Adipocyte (in vitro differentiated cells): ENCODE data around the gene AOPEP.

Experiments used
- DNase-seq: peaks from one replicate; pipeline ENCODE4 v3.0.0-alpha.2; 2015; ENCODE audit warnings: low read depth
- H3K27me3 ChIP-seq: replicated peaks from 2 replicates; pipeline ENCODE4 v1.7.0; 2013; ENCODE audit warnings: mild to moderate bottlenecking, low read length, moderate library complexity; ENCODE audit not compliant: control insufficient read depth, insufficient read depth
- H3K36me3 ChIP-seq: 2 replicates; pipeline ENCODE4 v1.7.0; 2013; ENCODE audit warnings: low read length, mild to moderate bottlenecking, moderate library complexity; ENCODE audit not compliant: control insufficient read depth, insufficient read depth, severe bottlenecking
- H3K4me1 ChIP-seq: 2 replicates; pipeline ENCODE4 v1.7.0; 2013; ENCODE audit warnings: mild to moderate bottlenecking, low read length, moderate library complexity; ENCODE audit not compliant: control insufficient read depth, insufficient read depth
- H3K4me3 ChIP-seq: 2 replicates; pipeline ENCODE4 v1.7.0; 2013; ENCODE audit warnings: mild to moderate bottlenecking, low read length, moderate library complexity
- H3K9ac ChIP-seq: 2 replicates; pipeline ENCODE4 v1.7.0; 2013; ENCODE audit warnings: mild to moderate bottlenecking, low read length, moderate library complexity
- H3K9me3 ChIP-seq: 2 replicates; pipeline ENCODE4 v1.7.0; 2013; ENCODE audit warnings: mild to moderate bottlenecking, low read length, moderate library complexity; ENCODE audit not compliant: control insufficient read depth

Gene AOPEP

GRCh38 chr9:95029720-95030119, 303.2 kb downstream of the AOPEP start:
- no peak overlapping the region for H3K9ac ChIP-seq
- H3K36me3 ChIP-seq = peaks cover 21% of the 10 kb centered on the region
- no peaks in the 10 kb centered on the region for H3K9me3 ChIP-seq
- no peak overlapping the region for H3K4me3 ChIP-seq
- peak; percentile 65 for DNase-seq
- peaks cover 25% of the 10 kb centered on the region for H3K4me1 ChIP-seq
- H3K27me3 ChIP-seq = no peaks in the 10 kb centered on the region

- peaks cover 19% of the 10 kb centered on the region for H3K4me1 ChIP-seq
- no peaks in the 10 kb centered on the region for H3K9me3 ChIP-seq
- H3K9ac ChIP-seq = no peak overlapping the region
- H3K36me3 ChIP-seq = peaks cover 21% of the 10 kb centered on the region
- H3K4me3 ChIP-seq = no peak overlapping the region
- no peak for DNase-seq
- H3K27me3 ChIP-seq = no peaks in the 10 kb centered on the region
Observed at GRCh38 chr9:95030344-95030743, 303.8 kb downstream of the AOPEP start.

GRCh38 chr9:95030920-95031642, 304.6 kb downstream of the AOPEP start:
- no peak for DNase-seq
- no peaks in the 10 kb centered on the region for H3K27me3 ChIP-seq

GRCh38 chr9:95031711-95032461, 305.4 kb downstream of the AOPEP start:
- Histone ChIP-seq H3K9me3 (no peaks in the 10 kb centered on the region), H3K36me3 (peaks cover 21% of the 10 kb centered on the region), H3K4me1 (peaks cover 6% of the 10 kb centered on the region), H3K27me3 (no peaks in the 10 kb centered on the region), H3K4me3 (no peak overlapping the region), H3K9ac (no peak overlapping the region)
- no peak for DNase-seq

More at GRCh38 chr9:95030920-95031642, 304.6 kb downstream of the AOPEP start:
- H3K4me1 ChIP-seq = peaks cover 11% of the 10 kb centered on the region
- no peaks in the 10 kb centered on the region for H3K9me3 ChIP-seq
- no peak overlapping the region for H3K9ac ChIP-seq
- no peak overlapping the region for H3K4me3 ChIP-seq
- H3K36me3 ChIP-seq = peaks cover 21% of the 10 kb centered on the region

- Histone ChIP-seq H3K4me3 (no peak overlapping the region), H3K36me3 (peaks cover 23% of the 10 kb centered on the region), H3K9ac (no peak overlapping the region), H3K4me1 (peaks cover 6% of the 10 kb centered on the region), H3K9me3 (no peaks in the 10 kb centered on the region), H3K27me3 (no peaks in the 10 kb centered on the region)
- DNase-seq = no peak
Observed at GRCh38 chr9:95032580-95033341, 306.3 kb downstream of the AOPEP start.

- no peak overlapping the region for H3K4me3 ChIP-seq
- no peak overlapping the region for H3K9ac ChIP-seq
Observed at GRCh38 chr9:95035846-95036245, 309.3 kb downstream of the AOPEP start.

GRCh38 chr9:95036676-95037075, 310.2 kb downstream of the AOPEP start:
- Histone ChIP-seq H3K36me3 (peaks cover 6% of the 10 kb centered on the region), H3K9me3 (no peaks in the 10 kb centered on the region), H3K4me3 (no peak overlapping the region), H3K9ac (no peak overlapping the region), H3K4me1 (no peaks in the 10 kb centered on the region), H3K27me3 (no peaks in the 10 kb centered on the region)
- no peak for DNase-seq

More at GRCh38 chr9:95035846-95036245, 309.3 kb downstream of the AOPEP start:
- no peaks in the 10 kb centered on the region for H3K9me3 ChIP-seq
- H3K36me3 ChIP-seq = peaks cover 14% of the 10 kb centered on the region
- H3K4me1 ChIP-seq = no peaks in the 10 kb centered on the region
- no peak for DNase-seq
- no peaks in the 10 kb centered on the region for H3K27me3 ChIP-seq

GRCh38 chr9:95037789-95038521, 311.5 kb downstream of the AOPEP start:
- Histone ChIP-seq H3K9me3 (no peaks in the 10 kb centered on the region), H3K27me3 (no peaks in the 10 kb centered on the region), H3K36me3 (peaks cover 6% of the 10 kb centered on the region), H3K4me1 (no peaks in the 10 kb centered on the region), H3K4me3 (no peak overlapping the region), H3K9ac (no peak overlapping the region)
- DNase-seq = no peak

- Histone ChIP-seq H3K4me3 (no peak overlapping the region), H3K36me3 (peaks cover 6% of the 10 kb centered on the region), H3K9ac (no peak overlapping the region), H3K4me1 (no peaks in the 10 kb centered on the region), H3K9me3 (no peaks in the 10 kb centered on the region), H3K27me3 (no peaks in the 10 kb centered on the region)
- DNase-seq = no peak
Observed at GRCh38 chr9:95038666-95039065, 312.2 kb downstream of the AOPEP start.

GRCh38 chr9:95040106-95040505, 313.6 kb downstream of the AOPEP start:
- Histone ChIP-seq H3K4me1 (no peaks in the 10 kb centered on the region), H3K27me3 (no peaks in the 10 kb centered on the region), H3K9ac (no peak overlapping the region), H3K4me3 (no peak overlapping the region), H3K9me3 (no peaks in the 10 kb centered on the region), H3K36me3 (peaks cover 15% of the 10 kb centered on the region)
- DNase-seq = no peak
